Measurements from ENCODE around the gene PEAR1. TPM values are rescaled to one million over a fixed set of nuclear protein-coding genes. Genes with fewer than 3 reads are reported as not detected.

Gene PEAR1
- total RNA-seq, 2 donors from 2014 or later: 31.0 to 34.9 TPM

DNA sequence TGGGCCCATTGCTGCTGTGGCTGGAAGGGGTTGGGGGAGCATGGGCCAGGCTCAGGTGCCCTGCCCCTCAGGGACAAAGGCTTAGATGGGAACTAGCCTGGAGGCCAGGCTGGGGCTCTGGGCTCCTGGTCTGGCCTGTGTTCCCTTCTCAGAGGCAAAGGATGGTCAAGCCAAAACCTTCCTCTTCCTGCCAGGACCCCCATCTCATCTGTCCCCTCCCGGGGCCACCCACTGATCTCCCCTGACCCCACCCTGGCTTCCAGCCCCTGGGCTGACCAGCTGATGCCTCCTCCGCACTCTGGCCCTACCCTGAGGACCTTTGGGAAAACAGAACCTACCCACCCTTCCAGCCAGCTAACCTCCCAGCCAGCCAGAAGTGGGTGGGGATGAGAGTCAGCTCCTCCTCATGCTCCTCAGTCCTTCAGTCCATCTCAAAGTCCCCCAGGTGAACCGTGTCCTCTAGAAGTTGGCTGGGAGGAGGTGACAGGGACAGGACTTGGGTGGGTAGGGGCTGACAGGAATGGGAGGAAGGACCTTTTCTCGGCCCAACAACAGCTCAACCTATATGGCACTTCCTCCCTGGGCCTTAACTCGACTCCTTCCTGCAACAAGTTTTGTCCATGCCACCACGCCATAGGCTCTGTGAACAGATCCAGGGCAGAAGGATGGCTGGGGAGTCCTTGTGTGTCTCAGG is 7.5 kb downstream of the PEAR1 start:
- H3K4me3 ChIP-seq: no peak overlapping the region
- DNase-seq (ENCODE audit: low spot score) (no peak), ATAC-seq (ENCODE audit: insufficient number of reproducible peaks, low FRiP score, low read depth) (no peak)
- no peaks in the 10 kb centered on the region for H3K36me3 ChIP-seq
- H3K4me1 ChIP-seq (ENCODE audit: control insufficient read depth in 1 of 2, low read depth in 2 of 2): peaks cover 10 to 36% of the 10 kb centered on the region in 2 donors
- H3K27me3 ChIP-seq (replicated peaks; ENCODE audit: insufficient read depth): no peaks in the 10 kb centered on the region
- H3K27ac ChIP-seq: no peak overlapping the region
- H3K9me3 ChIP-seq: no peaks in the 10 kb centered on the region
- TF ChIP-seq, protein P1, sequence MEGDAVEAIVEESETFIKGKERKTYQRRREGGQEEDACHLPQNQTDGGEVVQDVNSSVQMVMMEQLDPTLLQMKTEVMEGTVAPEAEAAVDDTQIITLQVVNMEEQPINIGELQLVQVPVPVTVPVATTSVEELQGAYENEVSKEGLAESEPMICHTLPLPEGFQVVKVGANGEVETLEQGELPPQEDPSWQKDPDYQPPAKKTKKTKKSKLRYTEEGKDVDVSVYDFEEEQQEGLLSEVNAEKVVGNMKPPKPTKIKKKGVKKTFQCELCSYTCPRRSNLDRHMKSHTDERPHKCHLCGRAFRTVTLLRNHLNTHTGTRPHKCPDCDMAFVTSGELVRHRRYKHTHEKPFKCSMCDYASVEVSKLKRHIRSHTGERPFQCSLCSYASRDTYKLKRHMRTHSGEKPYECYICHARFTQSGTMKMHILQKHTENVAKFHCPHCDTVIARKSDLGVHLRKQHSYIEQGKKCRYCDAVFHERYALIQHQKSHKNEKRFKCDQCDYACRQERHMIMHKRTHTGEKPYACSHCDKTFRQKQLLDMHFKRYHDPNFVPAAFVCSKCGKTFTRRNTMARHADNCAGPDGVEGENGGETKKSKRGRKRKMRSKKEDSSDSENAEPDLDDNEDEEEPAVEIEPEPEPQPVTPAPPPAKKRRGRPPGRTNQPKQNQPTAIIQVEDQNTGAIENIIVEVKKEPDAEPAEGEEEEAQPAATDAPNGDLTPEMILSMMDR (IDR thresholded peaks at IDR 0.05): no peak

DNA sequence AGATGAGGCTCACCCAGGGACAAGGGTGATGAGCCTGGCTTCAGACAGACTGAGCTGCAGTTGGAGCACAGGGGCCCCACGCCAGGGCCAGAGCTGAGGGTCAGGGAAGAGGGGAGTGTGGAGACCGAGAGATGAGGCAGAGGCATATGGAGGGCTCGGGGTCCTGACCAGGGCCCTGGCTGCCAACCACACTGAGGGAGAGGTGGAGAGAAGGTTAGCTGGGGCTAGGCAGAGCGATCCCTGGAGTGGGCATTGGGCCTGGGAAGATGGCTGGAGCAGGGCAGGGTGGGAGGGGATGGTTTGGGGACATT is 8.0 kb downstream of the PEAR1 start:
- ATAC-seq (ENCODE audit: insufficient number of reproducible peaks, low FRiP score, low read depth) (no peak), DNase-seq (ENCODE audit: low spot score) (no peak)
- Histone ChIP-seq H3K4me3 (no peak overlapping the region), H3K9me3 (no peaks in the 10 kb centered on the region), H3K27ac (no peak overlapping the region), H3K27me3 (replicated peaks; ENCODE audit: insufficient read depth) (no peaks in the 10 kb centered on the region), H3K4me1 (ENCODE audit: control insufficient read depth in 1 of 2, low read depth in 2 of 2) (peaks cover 10 to 30% of the 10 kb centered on the region in 2 donors), H3K36me3 (no peaks in the 10 kb centered on the region)
- TF ChIP-seq, protein P1 (IDR thresholded peaks at IDR 0.05): no peak

DNA sequence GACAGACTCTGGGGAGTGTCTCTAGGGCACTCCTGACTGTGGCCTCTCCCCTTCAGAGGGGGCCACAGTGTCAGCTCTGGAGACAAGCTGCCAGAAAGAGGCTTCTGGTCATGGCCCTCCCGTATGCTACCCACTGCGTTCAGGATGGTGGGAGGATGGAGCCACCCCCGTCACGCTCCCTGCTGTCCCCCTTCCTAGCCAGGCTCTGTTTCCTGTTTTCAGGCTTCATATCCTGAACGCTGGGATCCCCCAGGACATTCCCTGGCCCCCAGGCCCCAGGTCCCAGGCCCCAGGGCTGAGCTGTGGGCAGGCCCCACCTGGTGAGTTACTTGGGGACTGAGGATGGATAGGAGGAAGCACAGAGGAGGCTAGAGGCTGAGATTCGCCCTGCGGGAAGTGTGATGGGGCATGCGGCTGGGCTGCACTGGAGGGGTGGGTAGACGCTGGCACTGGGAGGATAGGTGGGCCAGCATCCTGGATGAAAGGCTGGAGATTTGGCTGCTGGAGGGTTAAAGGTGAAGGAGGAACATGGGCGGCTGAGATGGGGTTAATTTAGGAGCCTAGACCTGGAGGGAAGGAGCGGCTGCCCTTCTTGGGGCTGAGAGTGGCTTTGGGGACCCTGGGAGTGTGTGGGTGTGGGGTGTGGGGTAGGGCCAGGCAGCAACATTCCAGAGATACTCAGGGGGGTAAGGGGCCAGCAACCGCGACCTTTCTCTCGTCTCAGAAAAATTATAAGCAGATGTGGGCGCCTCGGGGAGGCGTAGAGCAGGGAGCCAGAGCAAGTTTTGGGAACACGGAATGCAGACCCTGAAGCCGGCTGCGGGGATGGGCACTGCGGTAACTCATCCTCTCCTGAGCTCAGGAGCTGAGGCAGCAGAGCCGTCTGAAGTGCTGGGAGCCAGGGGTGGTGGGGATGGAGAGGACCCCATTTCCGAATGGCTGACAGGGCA is 8.7 kb downstream of the PEAR1 start:
- Histone ChIP-seq H3K9me3 (no peaks in the 10 kb centered on the region), H3K4me3 (no peak overlapping the region), H3K4me1 (ENCODE audit: control insufficient read depth in 1 of 2, low read depth in 2 of 2) (peaks cover 10 to 24% of the 10 kb centered on the region in 2 donors), H3K27me3 (replicated peaks; ENCODE audit: insufficient read depth) (no peaks in the 10 kb centered on the region), H3K36me3 (no peaks in the 10 kb centered on the region), H3K27ac (no peak overlapping the region)
- ATAC-seq (ENCODE audit: insufficient number of reproducible peaks, low FRiP score, low read depth) (no peak), DNase-seq (ENCODE audit: low spot score) (no peak)
- TF ChIP-seq, protein P1 (IDR thresholded peaks at IDR 0.05): no peak

DNA sequence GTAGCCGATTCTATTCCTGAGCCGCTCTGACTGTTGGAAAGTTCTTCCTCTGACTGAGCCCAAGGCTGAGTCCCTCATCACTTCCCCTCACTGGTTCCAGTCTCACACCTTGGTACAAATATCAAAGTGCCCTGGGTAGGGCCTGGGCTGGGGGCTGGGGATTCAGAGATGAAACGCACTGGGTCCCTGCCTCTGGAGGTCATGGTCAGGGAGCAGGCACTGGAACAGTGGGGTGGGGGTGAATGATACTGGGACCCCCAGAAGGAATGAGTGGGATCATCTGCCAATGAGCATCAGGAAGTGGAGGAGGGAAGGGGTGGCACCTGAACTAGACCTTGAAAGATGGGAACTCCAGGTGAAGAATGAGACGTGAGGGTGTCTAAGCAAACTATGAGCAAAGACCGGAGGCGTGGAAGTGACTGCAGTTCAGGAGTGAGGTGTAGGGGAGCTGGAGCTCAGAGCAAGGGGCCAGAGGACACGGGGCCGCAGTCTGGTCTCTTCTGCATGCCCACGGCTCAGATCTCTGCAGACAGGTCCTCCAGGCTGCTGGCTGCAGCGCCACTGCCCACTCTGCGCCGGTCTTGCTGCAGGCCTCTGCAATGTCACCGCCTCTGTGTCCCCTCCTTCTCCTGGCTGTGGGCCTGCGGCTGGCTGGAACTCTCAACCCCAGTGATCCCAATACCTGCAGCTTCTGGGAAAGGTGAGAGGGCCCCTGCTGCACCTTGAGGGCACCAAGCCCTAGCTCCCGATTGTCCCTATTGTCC is 10.0 kb downstream of the PEAR1 start:
- H3K4me1 ChIP-seq (ENCODE audit: control insufficient read depth in 1 of 2, low read depth in 2 of 2): peaks cover 3 to 13% of the 10 kb centered on the region in 2 donors
- DNase-seq (ENCODE audit: low spot score) (no peak), ATAC-seq (ENCODE audit: insufficient number of reproducible peaks, low FRiP score, low read depth) (no peak)
- H3K36me3 ChIP-seq: no peaks in the 10 kb centered on the region
- TF ChIP-seq, protein P1 (IDR thresholded peaks at IDR 0.05): no peak
- H3K27me3 ChIP-seq (replicated peaks; ENCODE audit: insufficient read depth): no peaks in the 10 kb centered on the region
- no peaks in the 10 kb centered on the region for H3K9me3 ChIP-seq
- H3K27ac ChIP-seq: no peak overlapping the region
- H3K4me3 ChIP-seq: no peak overlapping the region

All from thoracic aorta (tissue), 2 donors.